ENCODE data around the gene SNAI1. TPM values are rescaled to one million over a fixed set of nuclear protein-coding genes. Genes with fewer than 3 reads are reported as not detected.

SNAI1 gene
- total RNA-seq, 2 donors from 2014 or later, result 0.78 to 3.3 TPM

GRCh38 chr20:50014570-50015562 is 32.1 kb downstream of the SNAI1 start:
- Histone ChIP-seq H3K27me3 (no peaks in the 10 kb centered on the region), H3K4me1 (no peaks in the 10 kb centered on the region), H3K36me3 (replicated peaks in 1 of 2; ENCODE audit: insufficient read depth in 1 of 2, low read depth in 2 of 2) (no peaks in the 10 kb centered on the region), H3K27ac (no peak overlapping the region), H3K4me3 (no peak overlapping the region), H3K9me3 (no peaks in the 10 kb centered on the region)
- DNase-seq, result no peak
- intact Hi-C loops (cut with DNase I), result no loop called here
- no peak for TF ChIP-seq POLR2A (IDR thresholded peaks at IDR 0.05)
- no peak for TF ChIP-seq CTCF (IDR thresholded peaks at IDR 0.05)
- WGBS, 2 donors, result 56 to 73% methylated on average over 28 to 34 of the region's 38 CpGs
- no peak for ATAC-seq

- no peaks in the 10 kb centered on the region for H3K4me1 ChIP-seq
- WGBS, 2 donors, result 82 to 100% methylated on average over 2 to 8 of the region's 8 CpGs
- no peaks in the 10 kb centered on the region for H3K36me3 ChIP-seq (replicated peaks in 1 of 2; ENCODE audit: insufficient read depth in 1 of 2, low read depth in 2 of 2)
- H3K27ac ChIP-seq, result no peak overlapping the region
- ATAC-seq, result no peak
- intact Hi-C loops (cut with DNase I), result no loop called here
- H3K27me3 ChIP-seq, result no peaks in the 10 kb centered on the region
- TF ChIP-seq POLR2A (IDR thresholded peaks at IDR 0.05) (no peak), CTCF (IDR thresholded peaks at IDR 0.05) (no peak)
- H3K4me3 ChIP-seq, result no peak overlapping the region
- H3K9me3 ChIP-seq, result no peaks in the 10 kb centered on the region
- DNase-seq, result no peak
Measured at GRCh38 chr20:50015636-50015992, 32.8 kb downstream of the SNAI1 start.

- DNase-seq, result no peak
- no peak overlapping the region for H3K4me3 ChIP-seq
- H3K9me3 ChIP-seq, result no peaks in the 10 kb centered on the region
- peak; percentile 40 for ATAC-seq
- no peak overlapping the region for H3K27ac ChIP-seq
- H3K4me1 ChIP-seq, result no peaks in the 10 kb centered on the region
- TF ChIP-seq CTCF (IDR thresholded peaks at IDR 0.05), result no peak
- TF ChIP-seq POLR2A (IDR thresholded peaks at IDR 0.05), result no peak
- 51 to 67% methylated on average over 5 to 18 of the region's 18 CpGs for WGBS, 2 donors
- intact Hi-C loops (cut with DNase I), result no loop called here
- no peaks in the 10 kb centered on the region for H3K36me3 ChIP-seq (replicated peaks in 1 of 2; ENCODE audit: insufficient read depth in 1 of 2, low read depth in 2 of 2)
- H3K27me3 ChIP-seq, result no peaks in the 10 kb centered on the region
Measured at GRCh38 chr20:50015993-50016770, 33.4 kb downstream of the SNAI1 start.

- Histone ChIP-seq H3K36me3 (replicated peaks in 1 of 2; ENCODE audit: insufficient read depth in 1 of 2, low read depth in 2 of 2) (no peaks in the 10 kb centered on the region), H3K27ac (no peak overlapping the region), H3K4me3 (no peak overlapping the region), H3K27me3 (no peaks in the 10 kb centered on the region), H3K4me1 (no peaks in the 10 kb centered on the region), H3K9me3 (no peaks in the 10 kb centered on the region)
- no peak for TF ChIP-seq CTCF (IDR thresholded peaks at IDR 0.05)
- TF ChIP-seq POLR2A (IDR thresholded peaks at IDR 0.05), result no peak
- intact Hi-C loops (cut with DNase I), result no loop called here
- no peak for DNase-seq
- WGBS, 2 donors, result 79% methylated on average over 5 of the region's 5 CpGs
- ATAC-seq, result no peak
Measured at GRCh38 chr20:50017160-50017559, 34.4 kb downstream of the SNAI1 start.

Measured in body of pancreas (tissue), 4 donors.